ENCODE results near the gene TENT5D.
"Not testable (repeated sequence)": the region's sequence is repeated elsewhere in the genome, so short reads cannot be mapped to it uniquely, and the experiment has no call there.

Gene TENT5D

DNA sequence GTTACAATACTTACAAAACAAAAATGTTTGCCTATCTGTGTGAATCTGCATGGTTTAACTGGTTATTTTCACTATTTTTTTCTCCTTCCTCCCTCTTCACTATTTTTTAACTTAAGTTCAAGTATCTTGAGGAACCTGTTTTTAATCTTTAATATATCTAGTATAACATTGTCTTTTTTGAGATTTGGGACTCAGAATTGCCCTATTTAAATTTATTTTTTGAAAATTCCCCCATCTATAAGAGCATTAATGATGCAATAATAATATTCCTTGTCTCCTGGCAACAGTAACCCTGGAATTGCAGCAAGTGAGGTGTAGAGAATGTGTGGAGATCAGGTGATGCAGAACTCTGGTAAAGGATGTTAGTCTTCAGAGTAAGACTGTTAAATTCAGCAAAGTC lies at the start of gene TENT5D:
TSS of gene TENT5D (plus strand) at position 301 of the 400 bp plus-strand sequence. CDS start 22,093 bp downstream, outside the sequence.
- no peak for DNase-seq

DNA sequence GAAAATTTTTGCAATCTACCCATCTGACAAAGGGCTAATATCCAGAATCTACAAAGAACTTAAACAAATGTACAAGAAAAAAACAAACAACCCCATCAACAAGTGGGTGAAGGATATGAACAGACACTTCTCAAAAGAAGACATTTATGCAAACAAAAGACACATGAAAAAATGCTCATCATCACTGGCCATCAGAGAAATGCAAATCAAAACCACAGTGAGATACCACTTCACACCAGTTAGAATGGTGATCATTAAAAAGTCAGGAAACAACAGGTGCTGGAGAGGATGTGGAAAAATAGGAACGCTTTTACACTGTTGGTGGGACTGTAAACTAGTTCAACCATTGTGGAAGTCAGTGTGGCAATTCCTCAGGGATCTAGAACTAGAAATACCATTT lies 34.6 kb upstream of the TENT5D start:
- DNase-seq = not testable (repeated sequence)

DNA sequence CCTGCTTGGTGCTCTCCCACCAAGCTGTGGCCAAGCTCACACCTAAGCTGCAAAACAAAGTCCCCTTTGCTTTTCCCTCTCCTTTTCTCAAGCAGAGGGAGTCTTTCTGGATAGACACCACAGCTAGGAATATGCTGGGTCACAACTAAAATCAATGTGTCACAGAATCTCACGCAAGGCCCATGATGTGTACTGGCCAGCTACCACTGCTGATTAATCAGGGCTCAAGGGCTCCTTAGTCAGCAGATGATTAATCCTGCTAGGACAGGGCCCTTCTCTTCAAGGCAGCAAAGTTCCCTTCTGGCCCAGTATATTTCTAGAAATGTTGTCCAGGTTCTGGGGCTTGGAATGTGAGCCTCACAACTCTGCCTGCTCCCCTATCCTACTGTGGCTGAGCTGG lies 32.0 kb upstream of the TENT5D start:
- no peak for DNase-seq

DNA sequence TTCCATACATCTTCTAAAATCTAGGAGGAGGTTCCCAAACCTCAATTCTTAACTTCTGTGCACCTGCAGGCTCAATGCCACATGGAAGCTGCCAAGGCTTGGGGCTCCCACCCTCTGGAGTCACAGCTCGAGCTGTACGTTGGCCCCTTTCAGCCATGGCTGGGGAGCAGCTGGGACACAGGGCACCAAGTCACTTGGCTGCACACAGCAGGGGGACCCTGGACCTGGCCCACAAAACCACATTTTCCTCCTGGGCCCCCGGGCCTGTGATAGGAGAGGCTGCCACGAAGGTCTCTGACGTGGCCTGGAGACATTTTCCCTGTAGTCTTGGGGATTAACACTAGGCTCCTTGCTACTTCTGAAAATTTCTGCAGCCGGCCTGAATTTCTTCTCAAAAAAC lies 8.2 kb upstream of the TENT5D start:
- no peak for DNase-seq

DNA sequence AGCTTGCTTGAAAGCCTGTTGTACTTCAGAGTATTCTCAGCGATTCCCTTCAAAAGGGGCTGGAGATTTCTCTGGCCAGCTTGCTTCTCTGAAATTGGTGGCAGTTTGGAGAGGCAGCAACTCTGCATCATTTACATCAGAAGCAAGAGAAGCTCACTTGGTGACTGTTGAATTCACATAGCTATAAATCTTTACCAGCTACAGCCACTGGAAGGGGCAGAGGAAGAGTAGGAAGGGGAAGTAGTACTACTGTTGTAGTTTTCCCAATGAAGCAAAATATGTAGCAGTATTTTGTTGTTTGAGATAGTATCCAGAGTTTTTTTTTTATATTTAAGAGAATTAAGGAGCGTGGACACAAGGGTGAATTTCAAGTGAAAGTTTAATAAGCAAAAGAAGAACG lies 2.8 kb downstream of the TENT5D start:
- DNase-seq = no peak

DNA sequence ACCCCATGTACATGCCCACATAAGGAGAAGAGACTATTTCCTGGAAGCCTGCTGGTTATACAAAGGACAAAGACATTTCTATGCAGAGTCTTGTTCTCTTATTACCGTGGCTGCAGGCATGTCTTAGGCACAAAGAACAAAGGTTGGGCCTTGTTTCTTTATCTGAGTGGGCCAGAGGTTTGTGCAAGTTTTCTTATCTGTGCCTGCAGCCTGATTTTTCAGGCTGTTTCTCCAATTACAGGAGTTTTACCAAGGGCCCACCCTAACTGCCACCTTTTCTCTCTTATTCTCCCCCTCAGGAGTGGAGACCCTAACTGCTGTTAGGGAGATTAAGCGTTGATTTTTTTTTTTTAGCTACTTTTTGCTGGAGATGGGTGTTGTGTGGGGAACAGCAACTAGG lies 3.5 kb downstream of the TENT5D start:
- no peak for DNase-seq

DNA sequence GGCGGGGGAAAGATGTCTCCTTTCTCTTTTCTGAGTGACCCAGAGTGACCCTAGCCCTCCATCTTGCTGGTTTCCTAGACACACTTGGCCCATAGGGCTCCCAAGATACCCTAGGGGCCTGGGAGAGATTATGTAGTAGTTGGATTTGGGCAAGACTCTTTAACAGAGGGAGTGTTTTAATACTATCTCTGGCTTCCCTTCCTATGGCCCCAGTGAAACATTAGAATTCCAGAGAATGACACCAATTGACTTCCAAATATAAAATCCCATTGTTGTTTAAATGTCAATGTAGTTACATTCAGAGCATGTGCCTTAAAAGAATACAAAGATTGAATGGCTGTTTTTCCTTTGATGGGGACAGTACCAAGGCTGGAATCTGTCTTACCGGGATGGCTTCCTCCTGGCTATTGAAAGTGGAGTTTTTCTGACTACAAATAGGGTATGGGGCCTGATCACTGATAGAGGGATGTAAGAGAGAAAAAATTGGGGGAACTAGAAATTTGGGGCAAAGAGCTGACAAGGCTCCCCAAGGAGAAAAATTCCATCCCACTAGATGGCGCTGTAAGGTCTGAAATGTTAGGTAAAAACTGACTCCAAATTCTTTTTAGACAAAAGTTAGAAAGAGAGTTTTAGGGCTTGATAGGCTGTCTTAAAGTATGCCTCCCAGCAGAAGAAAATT lies 10.7 kb downstream of the TENT5D start:
- DNase-seq = no peak

DNA sequence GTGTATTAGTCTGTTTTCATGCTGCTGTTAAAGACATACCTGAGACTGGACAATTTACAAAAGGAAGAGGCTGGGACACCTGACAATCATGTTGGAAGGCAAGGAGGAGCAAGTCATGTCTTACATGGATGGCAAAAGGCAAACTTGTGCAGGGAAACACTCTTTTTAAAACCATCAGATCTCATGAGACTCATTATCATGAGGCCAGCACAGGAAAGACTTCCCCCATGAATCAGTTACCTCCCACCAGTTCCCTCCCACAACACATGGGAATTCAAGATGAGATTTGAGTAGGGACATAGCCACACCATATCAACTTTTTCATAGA lies 11.2 kb downstream of the TENT5D start:
- DNase-seq = no peak

DNA sequence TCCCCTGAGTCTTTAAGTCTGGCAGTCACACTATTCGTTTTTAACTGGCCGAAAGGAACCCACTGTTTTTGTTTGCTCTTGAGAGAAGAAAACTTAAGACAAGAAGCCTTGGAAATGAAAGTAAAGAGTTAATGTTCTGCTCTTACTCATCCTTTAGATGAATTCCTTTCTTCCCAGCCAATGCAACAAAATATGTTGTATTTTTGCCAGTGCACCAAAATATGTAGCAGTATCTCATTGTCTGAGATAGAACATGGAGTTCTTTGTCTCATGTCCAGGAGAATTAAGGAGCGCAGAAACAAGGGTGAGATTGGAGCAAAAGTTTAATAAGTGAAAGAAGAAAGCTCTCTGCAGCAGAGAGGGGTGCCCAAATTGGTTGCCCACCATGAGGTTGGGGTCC lies 12.2 kb downstream of the TENT5D start:
- no peak for DNase-seq

DNA sequence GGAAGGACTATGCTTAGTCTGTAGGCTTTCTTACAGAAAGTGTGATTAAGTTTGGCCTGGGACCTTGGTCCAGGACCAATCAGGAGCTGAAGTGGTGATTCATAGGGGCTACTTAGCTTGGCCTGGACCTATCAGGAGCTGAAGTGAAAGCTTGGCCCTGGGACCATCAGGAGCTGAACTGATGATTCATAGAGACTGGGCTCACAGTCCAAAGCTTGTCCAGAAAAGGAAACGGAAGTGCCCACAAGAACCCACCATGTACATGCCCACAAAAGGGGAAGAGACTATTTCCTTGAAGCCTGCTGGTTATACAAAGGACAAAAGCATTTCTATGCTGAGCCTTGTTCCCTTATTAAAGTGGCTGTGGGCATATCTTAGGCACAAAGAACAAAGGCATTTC lies 12.6 kb downstream of the TENT5D start:
- DNase-seq = no peak

DNA sequence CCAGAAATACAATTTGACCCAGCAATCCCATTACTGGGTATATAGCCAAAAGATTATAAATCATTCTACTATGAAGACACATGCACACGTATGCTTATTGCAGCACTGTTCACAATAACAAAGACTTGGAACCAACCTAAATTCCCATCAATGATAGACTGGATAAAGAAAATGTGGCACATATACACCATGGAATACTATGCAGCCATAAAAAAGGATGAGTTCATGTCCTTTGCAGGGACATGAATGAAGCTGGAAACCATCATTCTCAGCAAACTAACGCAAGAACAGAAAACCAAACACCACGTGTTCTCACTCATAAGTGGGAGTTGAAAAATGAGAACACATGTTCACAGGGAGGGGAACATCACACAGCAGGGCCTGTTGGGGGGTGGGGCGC lies 47.9 kb downstream of the TENT5D start:
- not testable (repeated sequence) for DNase-seq

DNA sequence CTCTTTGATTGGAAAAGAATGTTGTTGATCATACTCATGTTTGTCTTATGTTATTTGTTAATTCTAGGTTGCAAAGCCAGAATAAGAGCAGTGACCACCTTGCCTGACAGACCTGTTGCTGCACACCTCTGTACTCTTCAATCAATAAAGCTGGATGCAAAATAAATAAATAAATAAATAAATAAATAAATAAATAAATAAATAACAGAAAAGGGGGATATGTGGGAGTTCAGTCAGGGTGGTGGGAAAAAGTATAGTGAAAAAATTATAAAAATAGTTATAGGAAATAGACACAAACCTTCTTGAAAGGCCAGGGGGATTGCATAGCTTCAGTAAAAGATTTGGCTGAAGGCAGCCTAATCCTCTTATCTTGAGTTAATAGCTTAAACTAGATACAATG lies 51.3 kb downstream of the TENT5D start:
- no peak for DNase-seq

DNA sequence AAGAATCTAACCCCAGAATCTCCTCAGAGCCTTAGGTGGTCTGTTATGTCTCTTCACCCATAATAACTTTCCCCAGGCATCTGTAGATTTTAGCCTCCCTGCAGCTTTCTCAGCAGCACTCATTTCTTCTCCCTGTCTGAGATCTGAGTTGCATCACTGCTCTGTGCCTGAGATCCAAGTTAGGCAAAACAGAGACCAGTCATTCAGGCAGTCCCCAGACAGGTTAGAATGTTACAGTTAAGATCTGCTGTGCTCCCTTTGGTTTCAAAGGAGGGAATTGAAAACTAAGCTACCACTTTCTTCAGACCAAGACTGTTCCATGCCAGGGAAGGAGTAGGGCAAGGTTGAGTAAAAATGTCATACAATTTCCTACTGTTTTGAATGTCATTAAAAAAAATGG lies 65.3 kb downstream of the TENT5D start:
- DNase-seq = no peak

DNA sequence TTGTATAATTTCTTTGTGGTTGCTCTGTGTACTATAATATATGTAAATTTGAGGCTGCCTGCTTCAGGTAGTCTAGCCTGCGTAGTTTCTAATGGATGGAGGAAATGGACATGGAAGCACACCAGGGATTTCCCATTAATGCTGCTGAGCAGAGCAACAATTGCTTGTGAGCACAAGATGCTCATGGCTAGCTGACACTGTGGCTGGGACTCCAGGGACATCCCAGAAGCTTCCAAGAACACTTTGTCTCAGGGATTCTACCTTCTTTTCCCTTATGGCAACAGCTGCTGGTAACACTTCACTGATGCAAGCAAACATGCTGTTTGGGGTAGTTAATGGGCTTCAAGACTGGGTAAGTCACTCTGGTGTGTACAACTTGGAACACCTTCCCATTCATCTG lies 66.1 kb downstream of the TENT5D start:
- DNase-seq = no peak

DNA sequence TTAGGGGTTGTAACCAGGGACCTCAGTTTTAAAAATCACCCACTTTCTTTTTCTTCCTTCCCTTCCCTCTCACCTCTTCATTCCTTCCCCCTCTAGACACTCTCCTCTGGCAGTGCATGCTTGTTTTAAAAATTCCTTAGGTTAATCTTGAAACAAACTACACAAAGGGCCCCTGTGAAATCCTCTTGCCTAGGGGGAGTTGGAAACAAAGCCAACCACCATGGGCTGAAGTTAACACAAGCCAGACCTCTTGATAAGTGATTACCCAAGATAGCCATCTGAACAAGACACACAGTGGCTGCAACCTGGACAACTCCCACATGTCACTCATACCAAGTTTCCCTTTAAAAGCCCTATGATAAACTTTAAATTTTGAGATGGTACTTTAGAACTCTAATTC lies 68.9 kb downstream of the TENT5D start:
- no peak for DNase-seq
